ENCODE data around the gene IL25. TPM values are rescaled to one million over a fixed set of nuclear protein-coding genes. Genes with fewer than 3 reads are reported as not detected.

The IL25 gene
- polyA plus RNA-seq, 1 donor (not counting 4 experiments of a cell fraction or from before 2014, with no cell fraction given), result not detected

DNA sequence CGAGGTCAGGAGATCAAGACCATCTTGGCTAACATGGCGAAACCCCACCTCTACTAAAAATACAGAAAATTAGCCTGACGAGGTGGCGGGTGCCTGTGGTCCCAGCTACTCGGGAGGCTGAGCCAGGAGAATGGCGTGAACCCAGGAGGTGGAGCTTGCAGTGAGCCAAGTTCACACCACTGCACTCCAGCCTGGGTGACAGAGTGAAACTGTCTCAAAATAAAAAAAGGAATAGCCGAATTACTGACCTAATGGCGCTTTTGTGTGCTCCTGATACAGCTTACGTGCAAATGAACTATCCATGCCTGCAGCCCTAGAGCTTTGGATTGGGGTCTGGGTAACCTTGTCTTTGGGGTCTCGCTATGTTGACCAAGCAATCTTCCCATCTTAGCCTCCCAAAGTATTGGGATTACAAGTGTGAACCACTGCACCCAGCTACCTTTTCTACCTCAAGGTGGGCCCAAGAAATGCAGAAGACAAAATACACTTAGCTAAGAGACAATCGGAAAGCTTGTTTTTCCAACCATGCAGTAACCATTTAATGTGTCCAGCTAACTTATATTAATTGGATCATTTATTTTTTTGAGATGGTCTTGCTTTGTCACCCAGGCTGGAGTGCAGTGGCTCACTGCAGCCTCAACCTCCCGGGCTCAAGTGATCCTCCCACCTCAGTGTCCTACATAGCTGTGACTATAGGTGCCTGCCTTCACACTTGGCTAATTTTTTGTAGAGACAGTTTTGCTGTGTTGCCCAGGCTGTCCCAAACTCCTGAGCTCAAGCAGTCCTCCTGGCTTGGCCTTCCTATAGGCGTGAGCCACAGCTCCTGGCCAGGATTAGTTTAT is 45.9 kb upstream of the IL25 start:
- no peaks in the 10 kb centered on the region for H4K20me1 ChIP-seq (ENCODE audit: control insufficient read depth, extremely low read depth, insufficient read depth, low read length)
- peaks cover 15% of the 10 kb centered on the region in 2 experiments for H3K36me3 ChIP-seq (ENCODE audit: control insufficient read depth in 2 of 2, extremely low read depth in 1 of 2, insufficient read depth in 2 of 2, low read length in 2 of 2)
- peaks cover 12% of the 10 kb centered on the region for H3K4me1 ChIP-seq (ENCODE audit: control insufficient read depth, extremely low read depth, insufficient read depth, low read length)
- FAIRE-seq (no peak), DNase-seq (ENCODE audit: low read depth, low spot score) (no peak)
- H3K9me3 ChIP-seq (ENCODE audit: control insufficient read depth, low read depth, low read length), result no peaks in the 10 kb centered on the region
- no peak overlapping the region for H2AFZ ChIP-seq (ENCODE audit: control insufficient read depth, low read length)
- H3K9me1 ChIP-seq (ENCODE audit: control insufficient read depth, extremely low read depth, insufficient read depth, low read length), result no peaks in the 10 kb centered on the region
- no peaks in the 10 kb centered on the region for H3K27me3 ChIP-seq (ENCODE audit: control insufficient read depth, extremely low read depth, insufficient read depth, low read length)
- H3K79me2 ChIP-seq (ENCODE audit: control insufficient read depth, insufficient read depth, low read length), result peaks cover 22% of the 10 kb centered on the region
- H3K9ac ChIP-seq (ENCODE audit: control insufficient read depth, extremely low read depth, insufficient read depth, low read length), result no peak overlapping the region
- dilution Hi-C loops (cut with MboI; ENCODE audit: extremely low pct_ligation_motif_present, low sequenced_read_pairs), result no loop called here
- H3K27ac ChIP-seq (ENCODE audit: control insufficient read depth, insufficient read depth, low read length), result no peak overlapping the region
- TF ChIP-seq, protein P1, sequence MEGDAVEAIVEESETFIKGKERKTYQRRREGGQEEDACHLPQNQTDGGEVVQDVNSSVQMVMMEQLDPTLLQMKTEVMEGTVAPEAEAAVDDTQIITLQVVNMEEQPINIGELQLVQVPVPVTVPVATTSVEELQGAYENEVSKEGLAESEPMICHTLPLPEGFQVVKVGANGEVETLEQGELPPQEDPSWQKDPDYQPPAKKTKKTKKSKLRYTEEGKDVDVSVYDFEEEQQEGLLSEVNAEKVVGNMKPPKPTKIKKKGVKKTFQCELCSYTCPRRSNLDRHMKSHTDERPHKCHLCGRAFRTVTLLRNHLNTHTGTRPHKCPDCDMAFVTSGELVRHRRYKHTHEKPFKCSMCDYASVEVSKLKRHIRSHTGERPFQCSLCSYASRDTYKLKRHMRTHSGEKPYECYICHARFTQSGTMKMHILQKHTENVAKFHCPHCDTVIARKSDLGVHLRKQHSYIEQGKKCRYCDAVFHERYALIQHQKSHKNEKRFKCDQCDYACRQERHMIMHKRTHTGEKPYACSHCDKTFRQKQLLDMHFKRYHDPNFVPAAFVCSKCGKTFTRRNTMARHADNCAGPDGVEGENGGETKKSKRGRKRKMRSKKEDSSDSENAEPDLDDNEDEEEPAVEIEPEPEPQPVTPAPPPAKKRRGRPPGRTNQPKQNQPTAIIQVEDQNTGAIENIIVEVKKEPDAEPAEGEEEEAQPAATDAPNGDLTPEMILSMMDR (optimal IDR thresholded peaks at IDR 0.05 in 1 of 3, IDR thresholded peaks at IDR 0.05 in 1 of 3, conservative IDR thresholded peaks at IDR 0.05 in 1 of 3; ENCODE audit: extremely low read depth in 1 of 3, insufficient read depth in 2 of 3, low read length in 3 of 3), result no peak
- no peak for TF ChIP-seq EZH2 (IDR thresholded peaks at IDR 0.05; ENCODE audit: low read length)
- no peak overlapping the region for H3K4me2 ChIP-seq (ENCODE audit: control insufficient read depth, extremely low read depth, insufficient read depth, low read depth, low read length)
- H3K4me3 ChIP-seq (ENCODE audit: control insufficient read depth in 2 of 3, extremely low read depth in 1 of 3, insufficient read depth in 2 of 3, low read depth in 1 of 3, low read length in 3 of 3), result no peak overlapping the region

DNA sequence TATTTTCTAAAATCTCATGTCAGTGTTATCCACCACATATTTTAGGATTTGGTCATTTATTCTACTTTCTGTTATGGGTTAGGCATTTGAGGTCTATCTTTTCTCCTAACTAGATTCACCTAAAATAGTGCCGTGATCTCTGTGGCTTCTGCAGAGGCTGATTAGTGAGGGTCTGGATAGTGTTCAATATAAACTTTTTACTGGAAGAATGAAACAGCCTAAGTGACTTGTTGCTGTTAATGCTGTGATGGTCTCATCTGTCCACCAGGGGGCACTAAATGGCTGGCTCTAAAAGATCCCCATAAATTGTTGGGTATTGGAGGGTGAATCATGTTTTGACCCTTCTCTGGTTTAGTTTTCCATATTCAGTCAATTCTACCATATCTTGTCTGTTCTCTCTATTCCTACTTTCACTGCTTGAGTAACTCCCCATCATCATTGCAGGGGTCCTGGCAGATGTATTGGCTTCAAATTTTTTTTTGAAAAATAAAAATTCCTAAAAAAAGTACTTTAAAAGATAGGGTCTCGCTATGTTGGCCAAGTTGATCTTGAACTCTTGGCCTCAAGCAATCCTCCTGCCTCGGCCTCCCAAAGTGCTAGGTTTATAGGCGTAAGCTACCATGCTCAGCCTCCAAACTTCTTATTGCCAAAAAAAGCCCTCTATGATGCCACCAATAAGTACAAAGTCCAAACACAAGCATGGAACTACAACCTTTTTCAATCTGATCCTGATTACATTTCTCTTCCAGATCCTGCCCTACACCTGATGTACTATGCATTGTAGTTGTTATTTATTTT is 44.5 kb upstream of the IL25 start:
- TF ChIP-seq, protein P1 (optimal IDR thresholded peaks at IDR 0.05 in 1 of 3, IDR thresholded peaks at IDR 0.05 in 1 of 3, conservative IDR thresholded peaks at IDR 0.05 in 1 of 3; ENCODE audit: extremely low read depth in 1 of 3, insufficient read depth in 2 of 3, low read length in 3 of 3), result peak; percentile 71 to 77 (median 77)
- TF ChIP-seq EZH2 (IDR thresholded peaks at IDR 0.05; ENCODE audit: low read length), result no peak
- Histone ChIP-seq H3K9me3 (ENCODE audit: control insufficient read depth, low read depth, low read length) (no peaks in the 10 kb centered on the region), H3K4me2 (ENCODE audit: control insufficient read depth, extremely low read depth, insufficient read depth, low read depth, low read length) (no peak overlapping the region), H3K4me3 (ENCODE audit: control insufficient read depth in 2 of 3, extremely low read depth in 1 of 3, insufficient read depth in 2 of 3, low read depth in 1 of 3, low read length in 3 of 3) (no peak overlapping the region), H3K9ac (ENCODE audit: control insufficient read depth, extremely low read depth, insufficient read depth, low read length) (no peak overlapping the region), H3K4me1 (ENCODE audit: control insufficient read depth, extremely low read depth, insufficient read depth, low read length) (peaks cover 5% of the 10 kb centered on the region), H4K20me1 (ENCODE audit: control insufficient read depth, extremely low read depth, insufficient read depth, low read length) (no peaks in the 10 kb centered on the region), H3K27ac (ENCODE audit: control insufficient read depth, insufficient read depth, low read length) (no peak overlapping the region), H3K79me2 (ENCODE audit: control insufficient read depth, insufficient read depth, low read length) (peaks cover 8% of the 10 kb centered on the region), H3K9me1 (ENCODE audit: control insufficient read depth, extremely low read depth, insufficient read depth, low read length) (no peaks in the 10 kb centered on the region), H3K36me3 (ENCODE audit: control insufficient read depth in 2 of 2, extremely low read depth in 1 of 2, insufficient read depth in 2 of 2, low read length in 2 of 2) (peaks cover 13 to 14% of the 10 kb centered on the region in 2 experiments), H3K27me3 (ENCODE audit: control insufficient read depth, extremely low read depth, insufficient read depth, low read length) (no peaks in the 10 kb centered on the region), H2AFZ (ENCODE audit: control insufficient read depth, low read length) (no peak overlapping the region)
- DNase-seq (ENCODE audit: low read depth, low spot score) (no peak), FAIRE-seq (peak; percentile 51)
- dilution Hi-C loops (cut with MboI; ENCODE audit: extremely low pct_ligation_motif_present, low sequenced_read_pairs), result no loop called here
